Endodermal cell (in vitro differentiated cells): ENCODE data around the gene MEIKIN. TPM values are rescaled to one million over a fixed set of nuclear protein-coding genes. Genes with fewer than 3 reads are reported as not detected.

Source experiments
- DNase-seq: peaks from one replicate; pipeline ENCODE4 v3.0.0-alpha.2; 2017
- H3K27ac ChIP-seq: 2 replicates; pipeline ENCODE4 v1.5.1; 2013; ENCODE audit warnings: mild to moderate bottlenecking, low read depth, low read length, moderate library complexity
- H3K27me3 ChIP-seq: 2 replicates; pipeline ENCODE4 v1.6.1; 2013; ENCODE audit warnings: mild to moderate bottlenecking, low read length, moderate library complexity; ENCODE audit not compliant: insufficient read depth, control insufficient read depth, poor library complexity, severe bottlenecking
- H3K36me3 ChIP-seq: 2 replicates; pipeline ENCODE4 v1.7.0; 2013; ENCODE audit warnings: mild to moderate bottlenecking, low read length, moderate library complexity; ENCODE audit not compliant: control insufficient read depth, insufficient read depth
- H3K4me1 ChIP-seq: one replicate; pipeline ENCODE4 v1.7.0; 2013; ENCODE audit warnings: low read length; ENCODE audit not compliant: control insufficient read depth, insufficient read depth
- H3K4me3 ChIP-seq: 2 replicates; pipeline ENCODE4 v1.5.1; 2013; ENCODE audit warnings: mild to moderate bottlenecking, low read length, moderate library complexity
- H3K9ac ChIP-seq: 2 replicates; pipeline ENCODE4 v1.6.1; 2013; ENCODE audit warnings: mild to moderate bottlenecking, low read length, moderate library complexity; ENCODE audit not compliant: poor library complexity, severe bottlenecking; ENCODE audit errors: extremely low read depth
- H3K9me3 ChIP-seq: 2 replicates; pipeline ENCODE4 v1.6.1; 2013; ENCODE audit warnings: mild to moderate bottlenecking, low read length, moderate library complexity; ENCODE audit not compliant: control insufficient read depth
- H3K27ac Mint-ChIP-seq: 2 replicates; pipeline ENCODE4 v1.8.0; 2020; ENCODE audit warnings: mixed read lengths
- H3K27me3 Mint-ChIP-seq: 2 replicates; pipeline ENCODE4 v1.8.0; 2021; ENCODE audit warnings: mild to moderate bottlenecking, mixed read lengths; ENCODE audit not compliant: insufficient read depth
- H3K36me3 Mint-ChIP-seq: 2 replicates; pipeline ENCODE4 v1.8.0; 2020; ENCODE audit warnings: low read depth, mixed read lengths
- H3K4me1 Mint-ChIP-seq: 2 replicates; pipeline ENCODE4 v1.8.0; 2020; ENCODE audit warnings: mixed read lengths
- H3K4me3 Mint-ChIP-seq: 2 replicates; pipeline ENCODE4 v1.8.0; 2020; ENCODE audit warnings: mild to moderate bottlenecking, moderate library complexity, mixed read lengths
- H3K9me3 Mint-ChIP-seq: 2 replicates; pipeline ENCODE4 v1.8.0; 2020; ENCODE audit warnings: mild to moderate bottlenecking, mixed read lengths
- WGBS, 2 experiments: methylation state at CpG; one replicate each; pipeline versions ENCODE4 v1.1.5 to v1.1.7; 2013; ENCODE audit warnings: missing lambda C conversion rate in 2 of 2, mixed read lengths in 1 of 2; ENCODE audit not compliant: insufficient coverage in 1 of 2, insufficient read length in 1 of 2; 5-methylcytosine and 5-hydroxymethylcytosine counted together
- total RNA-seq, 2 donors: library from RNA; stranded (reverse); fragmentation: NEBNext Ultra II Directional in 1 of 2; extraction: Animal tissue kit (Norgen Biotek cat#: 25700) in 1 of 2; gene quantifications; 2 replicates in 1 of 2; 3 replicates in 1 of 2; pipeline ENCODE4 v1.2.1, GENCODE V29; 2021
- TF ChIP-seq, protein P1 (sequence below): fragments of 200-600 bp; sonication (generic); conservative IDR thresholded peaks from 2 replicates; pipeline ENCODE4 v1.5.0; 2021; ENCODE audit warnings: antibody characterized with exemption, mild to moderate bottlenecking

The MEIKIN gene
- total RNA-seq, 2 donors from 2014 or later = not detected

DNA sequence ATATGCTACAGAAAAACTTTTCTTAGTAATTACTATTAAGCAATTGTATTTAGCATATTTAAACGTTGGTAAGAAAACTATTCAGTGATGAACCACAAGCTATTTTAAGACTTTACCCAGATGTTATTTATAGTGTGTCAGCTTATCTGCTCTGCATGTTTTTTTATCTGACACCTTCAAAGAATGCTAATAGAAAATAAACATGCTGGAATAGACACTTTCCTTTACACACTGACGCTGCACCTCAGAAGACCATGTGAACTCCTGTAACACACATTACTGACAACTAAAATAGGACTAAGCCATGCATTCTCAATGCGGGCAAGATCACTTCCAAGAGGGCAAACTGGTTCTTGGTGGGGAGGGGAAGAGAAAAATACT lies 187.0 kb downstream of the MEIKIN start:
- Histone ChIP-seq H3K9me3 (peaks cover 2% of the 10 kb centered on the region), H3K27me3 (no peaks in the 10 kb centered on the region), H3K4me3 (no peak overlapping the region), H3K4me1 (no peaks in the 10 kb centered on the region), H3K27ac (no peak overlapping the region), H3K36me3 (no peaks in the 10 kb centered on the region), H3K9ac (no peak overlapping the region)
- H3K4me3 Mint-ChIP-seq = no peak overlapping the region
- TF ChIP-seq, protein P1, sequence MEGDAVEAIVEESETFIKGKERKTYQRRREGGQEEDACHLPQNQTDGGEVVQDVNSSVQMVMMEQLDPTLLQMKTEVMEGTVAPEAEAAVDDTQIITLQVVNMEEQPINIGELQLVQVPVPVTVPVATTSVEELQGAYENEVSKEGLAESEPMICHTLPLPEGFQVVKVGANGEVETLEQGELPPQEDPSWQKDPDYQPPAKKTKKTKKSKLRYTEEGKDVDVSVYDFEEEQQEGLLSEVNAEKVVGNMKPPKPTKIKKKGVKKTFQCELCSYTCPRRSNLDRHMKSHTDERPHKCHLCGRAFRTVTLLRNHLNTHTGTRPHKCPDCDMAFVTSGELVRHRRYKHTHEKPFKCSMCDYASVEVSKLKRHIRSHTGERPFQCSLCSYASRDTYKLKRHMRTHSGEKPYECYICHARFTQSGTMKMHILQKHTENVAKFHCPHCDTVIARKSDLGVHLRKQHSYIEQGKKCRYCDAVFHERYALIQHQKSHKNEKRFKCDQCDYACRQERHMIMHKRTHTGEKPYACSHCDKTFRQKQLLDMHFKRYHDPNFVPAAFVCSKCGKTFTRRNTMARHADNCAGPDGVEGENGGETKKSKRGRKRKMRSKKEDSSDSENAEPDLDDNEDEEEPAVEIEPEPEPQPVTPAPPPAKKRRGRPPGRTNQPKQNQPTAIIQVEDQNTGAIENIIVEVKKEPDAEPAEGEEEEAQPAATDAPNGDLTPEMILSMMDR = no peak
- peaks cover 13% of the 10 kb centered on the region for H3K4me1 Mint-ChIP-seq
- no peaks in the 10 kb centered on the region for H3K27me3 Mint-ChIP-seq
- no peak for DNase-seq
- 82% methylated on average over 3 of the region's 3 CpGs; no CpG with 5 or more reads in 1 of the 2 experiments for WGBS, 2 experiments
- H3K9me3 Mint-ChIP-seq = peaks cover 2% of the 10 kb centered on the region
- no peak overlapping the region for H3K27ac Mint-ChIP-seq
- H3K36me3 Mint-ChIP-seq = peaks cover 6% of the 10 kb centered on the region

DNA sequence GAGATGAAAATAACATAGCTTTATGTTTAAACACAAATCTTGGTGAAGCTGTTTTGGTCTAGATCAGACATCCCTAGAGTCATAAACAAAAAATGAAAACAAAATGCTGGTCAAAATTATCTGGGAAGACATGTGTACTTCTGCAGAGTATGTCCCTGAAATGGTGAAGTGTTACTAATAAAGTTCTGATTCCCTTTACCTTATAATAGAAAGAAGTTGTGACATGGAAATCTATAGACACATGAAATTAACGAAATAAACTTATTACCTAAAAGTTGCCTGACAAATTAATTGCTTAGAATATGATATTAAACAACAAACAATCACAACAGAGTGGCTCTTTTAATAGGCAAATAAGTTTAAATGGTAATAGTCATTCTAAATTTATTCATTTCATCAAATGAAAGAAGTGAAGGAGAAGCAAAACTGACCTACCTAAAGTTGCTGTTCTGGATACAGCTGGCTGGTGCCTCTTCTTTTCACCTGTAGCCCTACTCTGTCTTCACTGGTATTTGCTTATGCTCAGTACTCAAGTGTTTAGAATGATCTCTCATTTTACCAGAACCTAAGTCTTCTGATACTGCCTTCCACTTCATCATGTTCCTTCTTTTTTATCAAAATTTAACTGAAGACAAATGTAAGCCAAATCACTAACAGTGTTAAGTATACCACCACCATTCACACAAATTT lies 187.5 kb downstream of the MEIKIN start:
- H3K36me3 Mint-ChIP-seq = peaks cover 8% of the 10 kb centered on the region
- TF ChIP-seq, protein P1 = no peak
- peaks cover 5% of the 10 kb centered on the region for H3K9me3 ChIP-seq
- no peaks in the 10 kb centered on the region for H3K27me3 Mint-ChIP-seq
- H3K4me1 ChIP-seq = no peaks in the 10 kb centered on the region
- H3K27ac ChIP-seq = no peak overlapping the region
- no peaks in the 10 kb centered on the region for H3K36me3 ChIP-seq
- peaks cover 13% of the 10 kb centered on the region for H3K4me1 Mint-ChIP-seq
- peaks cover 2% of the 10 kb centered on the region for H3K9me3 Mint-ChIP-seq
- no peak overlapping the region for H3K9ac ChIP-seq
- no peaks in the 10 kb centered on the region for H3K27me3 ChIP-seq
- no peak overlapping the region for H3K4me3 ChIP-seq
- no peak overlapping the region for H3K4me3 Mint-ChIP-seq
- H3K27ac Mint-ChIP-seq = no peak overlapping the region
- no peak for DNase-seq
- WGBS, 2 experiments = no CpG with 5 or more reads among the region's 1 CpG

Other genes with a start within 250 kb of the MEIKIN start
- 10 to 100 TPM; 19.9 to 25.6 TPM for gene FNIP1, start 148.6 kb downstream of the MEIKIN start, total RNA-seq
- under 1 TPM; 0.04 to 0.73 TPM for gene ACSL6, start 66.0 kb upstream of the MEIKIN start, total RNA-seq
- not detected for gene IL3, start 115.0 kb upstream of the MEIKIN start, total RNA-seq
- not detected for gene CSF2, start 128.1 kb upstream of the MEIKIN start, total RNA-seq